GM23248 (cell line): ENCODE measurements around the gene EPHA5. TPM values are rescaled to one million over a fixed set of nuclear protein-coding genes. Genes with fewer than 3 reads are reported as not detected.

Experiments
- DNase-seq: peaks from one replicate; pipeline ENCODE4 v3.0.0-alpha.2; 2015
- H2AFZ ChIP-seq: fragments of 200-600 bp; sonication (generic); 2 replicates; pipeline ENCODE4 v1.6.1; 2016; ENCODE audit warnings: antibody characterized with exemption
- H3F3A ChIP-seq: fragments of 200-600 bp; sonication (generic); 2 replicates; pipeline ENCODE4 v1.6.1; 2016; ENCODE audit warnings: mild to moderate bottlenecking, antibody characterized with exemption, mixed run types; ENCODE audit not compliant: insufficient read depth
- H3K27ac ChIP-seq: fragments of 200-600 bp; sonication (generic); 2 replicates; pipeline ENCODE4 v1.5.1; 2016; ENCODE audit warnings: mild to moderate bottlenecking
- H3K27me3 ChIP-seq: fragments of 200-600 bp; sonication (generic); replicated peaks from 2 replicates; pipeline ENCODE4 v1.6.1; 2016; ENCODE audit warnings: mild to moderate bottlenecking; ENCODE audit not compliant: insufficient read depth
- H3K36me3 ChIP-seq: fragments of 200-600 bp; sonication (generic); 2 replicates; pipeline ENCODE4 v1.6.1; 2016; ENCODE audit warnings: low read depth, mild to moderate bottlenecking
- H3K4me1 ChIP-seq: fragments of 200-600 bp; sonication (generic); 2 replicates; pipeline ENCODE4 v1.6.1; 2016; ENCODE audit warnings: mild to moderate bottlenecking; ENCODE audit not compliant: insufficient read depth
- H3K4me2 ChIP-seq: fragments of 200-600 bp; sonication (generic); one replicate; pipeline ENCODE4 v1.6.1; 2016; ENCODE audit warnings: mild to moderate bottlenecking; ENCODE audit not compliant: unreplicated experiment
- H3K4me3 ChIP-seq: fragments of 200-600 bp; sonication (generic); 2 replicates; pipeline ENCODE4 v1.5.1; 2016; ENCODE audit warnings: mild to moderate bottlenecking
- H3K79me2 ChIP-seq: fragments of 200-600 bp; sonication (generic); 2 replicates; pipeline ENCODE4 v1.6.1; 2016; ENCODE audit warnings: mild to moderate bottlenecking; ENCODE audit not compliant: insufficient read depth
- H3K9ac ChIP-seq: fragments of 200-600 bp; sonication (generic); 2 replicates; pipeline ENCODE4 v1.6.1; 2016; ENCODE audit warnings: mild to moderate bottlenecking
- H3K9me2 ChIP-seq: fragments of 200-600 bp; sonication (generic); 2 replicates; pipeline ENCODE4 v1.6.1; 2016; ENCODE audit warnings: mixed run types, mild to moderate bottlenecking, moderate library complexity; ENCODE audit not compliant: insufficient read depth
- H3K9me3 ChIP-seq: fragments of 200-600 bp; sonication (generic); one replicate; pipeline ENCODE4 v1.6.1; 2017; ENCODE audit warnings: low read depth
- H4K20me1 ChIP-seq: fragments of 200-600 bp; sonication (generic); 2 replicates; pipeline ENCODE4 v1.6.0; 2016; ENCODE audit not compliant: insufficient read depth
- EZH2 ChIP-seq: fragments of 200-600 bp; sonication (generic); IDR thresholded peaks from 2 replicates; pipeline ENCODE4 v1.6.1; 2018; ENCODE audit warnings: antibody characterized with exemption, mild to moderate bottlenecking; ENCODE audit not compliant: insufficient read depth, poor library complexity, severe bottlenecking
- EZH2phosphoT487 ChIP-seq: fragments of 200-600 bp; sonication (generic); IDR thresholded peaks from 2 replicates; pipeline ENCODE4 v1.6.1; 2018; ENCODE audit warnings: antibody characterized with exemption, moderate library complexity, mild to moderate bottlenecking, low read depth; ENCODE audit not compliant: insufficient read depth
- WGBS, 2 experiments: methylation state at CpG; one replicate each; pipeline ENCODE4 v1.1.6; 2015 to 2017; ENCODE audit warnings: low lambda C conversion rate in 2 of 2, low coverage in 1 of 2; ENCODE audit errors: missing lambda C conversion rate in 2 of 2; 5-methylcytosine and 5-hydroxymethylcytosine counted together
- in situ Hi-C: fragments of 300-500 bp; cut with MboI; formaldehyde crosslinking; loops from 2 replicates; pipeline ENCODE4 v1.15.0; 2020
- polyA plus RNA-seq: library from polyadenylated mRNA; unstranded; fragments of >200 nt; fragmentation: Nextera tagmentation; extraction: Ambion mirVana; gene quantifications from 2 replicates; pipeline ENCODE4 v1.2.1, GENCODE V29; 2016
- total RNA-seq: library from RNA; depleted of rRNA; stranded (reverse); fragments of >200 nt; shearing (Covaris generic); gene quantifications from 2 replicates; pipeline ENCODE4 v1.2.3, GENCODE V29; 2014

The EPHA5 gene
- total and polyA plus RNA-seq, 2 experiments from 2014 or later, result not detected

DNA sequence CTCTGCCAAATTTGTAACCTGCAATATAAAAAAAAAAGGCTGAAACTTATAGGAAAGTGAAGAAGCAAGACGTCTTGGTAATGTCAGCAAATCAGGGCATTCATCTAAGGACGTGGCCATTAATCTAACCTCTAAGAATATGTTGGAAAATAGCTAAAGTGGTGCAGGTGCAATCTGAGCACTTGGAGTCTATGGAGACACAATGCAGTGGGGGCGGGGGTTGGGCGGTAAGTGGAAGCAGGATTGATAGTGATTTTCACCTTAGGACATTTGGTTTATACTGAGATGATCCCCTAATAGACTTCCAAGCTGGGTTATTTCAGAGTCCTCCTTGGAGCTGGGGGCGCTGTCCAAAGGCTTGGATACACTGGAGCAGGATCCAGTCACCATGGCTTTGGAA is 283.4 kb downstream of the EPHA5 start:
- no peaks in the 10 kb centered on the region for H3F3A ChIP-seq
- no peak for DNase-seq
- H3K79me2 ChIP-seq, result no peaks in the 10 kb centered on the region
- H3K9me2 ChIP-seq, result no peaks in the 10 kb centered on the region
- no peak overlapping the region for H3K4me3 ChIP-seq
- no peaks in the 10 kb centered on the region for H3K27me3 ChIP-seq
- TF ChIP-seq EZH2phosphoT487, result no peak
- TF ChIP-seq EZH2, result no peak
- H4K20me1 ChIP-seq, result no peaks in the 10 kb centered on the region
- H3K27ac ChIP-seq, result no peak overlapping the region
- H3K9me3 ChIP-seq, result no peaks in the 10 kb centered on the region
- H3K4me2 ChIP-seq, result no peak overlapping the region
- H2AFZ ChIP-seq, result no peak overlapping the region
- H3K9ac ChIP-seq, result no peak overlapping the region
- in situ Hi-C loops, result no loop called here
- 36 to 41% methylated on average over 5 of the region's 5 CpGs for WGBS, 2 experiments
- no peaks in the 10 kb centered on the region for H3K36me3 ChIP-seq
- H3K4me1 ChIP-seq, result 0 out of 2 replicates have a peak, but pooled peaks cover 5% of the 10 kb centered on the region

DNA sequence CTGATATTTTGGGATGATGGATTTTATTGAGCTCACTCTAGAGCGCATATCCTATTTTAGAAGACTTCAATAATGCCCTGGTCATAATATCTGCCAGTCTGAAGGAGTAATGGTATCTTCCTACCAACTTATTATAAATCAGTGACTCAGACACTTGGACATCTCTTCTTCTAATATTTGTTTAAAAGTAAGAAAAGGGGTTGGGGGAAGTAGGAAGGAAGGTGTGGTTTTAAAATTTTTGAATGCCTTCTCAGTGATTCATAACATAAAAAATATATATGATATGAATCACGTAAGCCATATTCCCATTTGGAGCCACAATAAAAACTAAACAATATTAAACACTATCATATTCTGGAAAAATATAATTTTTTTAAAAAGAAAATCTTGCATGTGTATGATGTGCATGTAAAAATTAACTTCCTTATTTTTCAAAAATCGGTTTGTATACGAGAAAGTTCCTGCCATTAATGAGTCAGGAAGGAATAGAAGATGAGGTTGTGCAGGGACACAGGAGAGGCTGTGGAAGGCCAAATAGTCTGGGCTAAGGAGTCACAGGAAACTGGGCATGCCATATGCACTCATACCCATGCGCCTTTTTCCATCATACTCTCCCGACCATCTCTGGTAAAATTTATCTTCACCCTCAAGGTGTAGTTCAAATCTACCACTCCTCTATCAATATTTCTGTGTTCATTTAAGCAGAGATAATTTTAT is 286.5 kb downstream of the EPHA5 start:
- H3K9me3 ChIP-seq, result no peaks in the 10 kb centered on the region
- H3K27me3 ChIP-seq, result no peaks in the 10 kb centered on the region
- H4K20me1 ChIP-seq, result no peaks in the 10 kb centered on the region
- H3K9ac ChIP-seq, result no peak overlapping the region
- DNase-seq, result no peak
- no peaks in the 10 kb centered on the region for H3F3A ChIP-seq
- WGBS, 2 experiments, result 58 to 68% methylated on average over 6 of the region's 6 CpGs
- in situ Hi-C loops, result no loop called here
- H3K4me1 ChIP-seq, result 0 out of 2 replicates have a peak, but pooled peaks cover 5% of the 10 kb centered on the region
- no peak for TF ChIP-seq EZH2
- TF ChIP-seq EZH2phosphoT487, result no peak
- no peak overlapping the region for H3K4me3 ChIP-seq
- H3K79me2 ChIP-seq, result no peaks in the 10 kb centered on the region
- no peaks in the 10 kb centered on the region for H3K36me3 ChIP-seq
- no peak overlapping the region for H2AFZ ChIP-seq
- no peak overlapping the region for H3K27ac ChIP-seq
- H3K4me2 ChIP-seq, result no peak overlapping the region
- no peaks in the 10 kb centered on the region for H3K9me2 ChIP-seq

DNA sequence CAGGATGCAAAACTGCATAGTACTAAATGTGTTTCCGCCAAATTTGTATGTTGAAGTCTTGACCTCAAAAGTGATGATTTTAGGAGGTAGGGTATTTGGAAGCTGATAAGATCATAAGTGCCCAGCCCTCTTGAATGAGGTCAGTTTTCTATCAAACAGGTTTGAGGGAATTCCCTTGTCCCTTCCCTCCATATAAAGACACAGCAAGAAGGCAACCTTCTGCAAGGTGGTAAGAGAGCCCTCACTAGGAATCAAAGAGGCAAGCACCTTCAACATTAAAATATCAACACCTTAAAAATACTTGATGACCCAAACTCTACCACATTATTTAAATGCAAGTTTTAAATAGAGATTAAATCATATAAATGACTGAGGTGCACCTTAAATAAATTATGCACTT is 288.6 kb downstream of the EPHA5 start:
- no peak overlapping the region for H3K27ac ChIP-seq
- in situ Hi-C loops, result no loop called here
- no peaks in the 10 kb centered on the region for H3F3A ChIP-seq
- no peak overlapping the region for H3K4me3 ChIP-seq
- H3K9ac ChIP-seq, result no peak overlapping the region
- DNase-seq, result no peak
- no peaks in the 10 kb centered on the region for H3K9me2 ChIP-seq
- no peak overlapping the region for H3K4me2 ChIP-seq
- no peaks in the 10 kb centered on the region for H3K9me3 ChIP-seq
- H4K20me1 ChIP-seq, result no peaks in the 10 kb centered on the region
- H3K79me2 ChIP-seq, result no peaks in the 10 kb centered on the region
- H3K4me1 ChIP-seq, result 0 out of 2 replicates have a peak, but pooled peaks cover 5% of the 10 kb centered on the region
- TF ChIP-seq EZH2, result no peak
- no peak for TF ChIP-seq EZH2phosphoT487
- no peaks in the 10 kb centered on the region for H3K27me3 ChIP-seq
- H2AFZ ChIP-seq, result no peak overlapping the region
- 67 to 78% methylated on average over 1 of the region's 1 CpG for WGBS, 2 experiments
- no peaks in the 10 kb centered on the region for H3K36me3 ChIP-seq

DNA sequence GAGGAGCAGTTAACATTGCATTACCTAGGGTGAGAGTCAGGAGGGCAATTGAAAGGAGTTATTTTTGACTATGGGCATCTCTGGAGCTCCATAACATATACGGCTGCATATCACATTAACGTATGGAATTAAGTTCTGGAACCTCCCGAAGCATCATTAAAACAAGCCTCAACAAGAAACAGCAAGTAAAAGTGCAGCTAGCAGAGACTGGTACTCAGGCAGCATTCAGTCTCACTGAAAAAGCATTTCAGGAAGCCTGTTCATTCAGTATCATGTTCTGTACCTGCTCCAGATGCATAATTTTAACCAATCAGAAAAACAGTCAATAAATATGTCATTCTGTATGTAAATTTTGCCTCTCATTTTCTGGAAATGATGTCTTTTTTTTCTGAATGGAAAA is 299.6 kb downstream of the EPHA5 start:
- Histone ChIP-seq H3K27ac (no peak overlapping the region), H3K9me3 (no peaks in the 10 kb centered on the region), H3K4me1 (no peaks in the 10 kb centered on the region), H3K4me2 (no peak overlapping the region), H4K20me1 (no peaks in the 10 kb centered on the region), H2AFZ (no peak overlapping the region), H3F3A (no peaks in the 10 kb centered on the region), H3K79me2 (no peaks in the 10 kb centered on the region), H3K27me3 (no peaks in the 10 kb centered on the region), H3K36me3 (no peaks in the 10 kb centered on the region), H3K9me2 (no peaks in the 10 kb centered on the region; the same call in 1 of the 2 replicates), H3K4me3 (no peak overlapping the region), H3K9ac (no peak overlapping the region)
- no peak for TF ChIP-seq EZH2phosphoT487
- TF ChIP-seq EZH2, result no peak
- WGBS, 2 experiments, result 21 to 44% methylated on average over 3 of the region's 3 CpGs
- in situ Hi-C loops, result no loop called here
- no peak for DNase-seq
